ENCODE results near the gene RIMBP2.
"Not testable (repeated sequence)": the region's sequence is repeated elsewhere in the genome, so short reads cannot be mapped to it uniquely, and the experiment has no call there.

RIMBP2 gene

GRCh38 chr12:130738403-130738802 lies 22.3 kb upstream of the RIMBP2 start:
- DNase-seq, result not testable (repeated sequence)

GRCh38 chr12:130737731-130738130 lies 21.6 kb upstream of the RIMBP2 start:
- DNase-seq, result no peak

- no peak for DNase-seq
These were observed 13.2 kb upstream of the RIMBP2 start for GRCh38 chr12:130729344-130729743.

GRCh38 chr12:130728158-130729058 lies 12.3 kb upstream of the RIMBP2 start:
- DNase-seq, result no peak

- no peak for DNase-seq
These were observed 3.3 kb upstream of the RIMBP2 start for GRCh38 chr12:130719263-130719859.

GRCh38 chr12:130717752-130718151 lies 1.7 kb upstream of the RIMBP2 start:
- DNase-seq, result no peak

- no peak for DNase-seq
These were observed 869 bp upstream of the RIMBP2 start for GRCh38 chr12:130716969-130717366.

GRCh38 chr12:130715150-130715997 lies 725 bp downstream of the RIMBP2 start:
- DNase-seq, result no peak

- DNase-seq, result no peak
These were observed 1.4 kb downstream of the RIMBP2 start for GRCh38 chr12:130714591-130715149.

- no peak for DNase-seq
These were observed 2.0 kb downstream of the RIMBP2 start for GRCh38 chr12:130714091-130714590.

- DNase-seq, result no peak
These were observed 2.5 kb downstream of the RIMBP2 start for GRCh38 chr12:130713581-130713991.

GRCh38 chr12:130712346-130713065 lies 3.6 kb downstream of the RIMBP2 start:
- DNase-seq, result no peak

GRCh38 chr12:130711756-130712155 lies 4.3 kb downstream of the RIMBP2 start:
- no peak for DNase-seq

GRCh38 chr12:130710733-130711080 lies 5.4 kb downstream of the RIMBP2 start:
- no peak for DNase-seq

- DNase-seq, result no peak
These were observed 5.9 kb downstream of the RIMBP2 start for GRCh38 chr12:130709971-130710732.

GRCh38 chr12:130709151-130709970 lies 6.7 kb downstream of the RIMBP2 start:
- DNase-seq, result no peak

- no peak for DNase-seq
These were observed 7.5 kb downstream of the RIMBP2 start for GRCh38 chr12:130708648-130709047.

- DNase-seq, result no peak
These were observed 8.6 kb downstream of the RIMBP2 start for GRCh38 chr12:130707571-130707891.

- DNase-seq, result no peak
These were observed 9.1 kb downstream of the RIMBP2 start for GRCh38 chr12:130706885-130707570.

GRCh38 chr12:130706311-130706710 lies 9.8 kb downstream of the RIMBP2 start:
- DNase-seq, result no peak

Measured in activated CD4-positive, alpha-beta T cell treated with anti-CD3 and anti-CD28 coated beads, Interleukin-10, Interleukin-2, amounts not matched to agents 100 ng/mL and 50 ng/mL, durations not matched to agents 16 hours and 8 hours (primary cell).